ENCODE results near the gene FGF14. TPM values are rescaled to one million over a fixed set of nuclear protein-coding genes. Genes with fewer than 3 reads are reported as not detected.

Gene FGF14
- total RNA-seq, 1 donor from 2014 or later, result 0.23 TPM

DNA sequence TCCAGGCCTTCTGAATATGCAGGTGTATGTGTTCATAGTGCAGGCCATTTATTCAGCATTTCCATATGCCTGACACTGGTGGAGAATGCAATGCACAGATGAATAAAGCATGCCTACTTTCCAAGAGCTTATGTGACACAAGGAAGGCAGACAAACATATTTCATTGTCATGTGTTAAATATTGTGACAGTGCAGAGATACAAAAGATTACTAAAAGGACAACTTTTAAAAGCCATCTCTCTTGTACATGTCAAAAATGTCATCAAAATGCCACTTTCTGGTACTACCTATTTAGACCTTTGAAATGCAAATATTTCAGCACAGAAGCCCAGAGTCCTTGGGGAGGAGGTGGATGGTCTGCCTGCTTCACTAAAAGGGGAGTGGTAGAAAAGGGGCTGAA is 254.5 kb downstream of the FGF14 start:
- Histone ChIP-seq H2AFZ (ENCODE audit: low read depth, low read length) (no peak overlapping the region), H4K20me1 (ENCODE audit: insufficient read depth, low read length) (no peaks in the 10 kb centered on the region), H3K79me2 (ENCODE audit: insufficient read depth, low read length) (no peaks in the 10 kb centered on the region), H3K27ac (ENCODE audit: low read depth, low read length) (no peak overlapping the region), H3K9me3 (ENCODE audit: insufficient read depth, low read depth, low read length) (peaks cover 5% of the 10 kb centered on the region), H3K4me3 (ENCODE audit: insufficient read depth, low read depth, low read length) (no peak overlapping the region), H3K4me2 (ENCODE audit: low read length) (no peak overlapping the region), H3K9ac (ENCODE audit: low read length) (no peak overlapping the region), H3K27me3 (ENCODE audit: insufficient read depth, low read length) (no peaks in the 10 kb centered on the region), H3K36me3 (ENCODE audit: insufficient read depth, low read length) (no peaks in the 10 kb centered on the region), H3K4me1 (ENCODE audit: insufficient read depth, low read length) (no peaks in the 10 kb centered on the region)
- Mint-ChIP-seq H3K36me3 (ENCODE audit: low read depth, unreplicated experiment) (no peaks in the 10 kb centered on the region), H3K27me3 (ENCODE audit: low read depth, unreplicated experiment) (no peaks in the 10 kb centered on the region), H3K9me3 (ENCODE audit: unreplicated experiment) (no peaks in the 10 kb centered on the region), H3K27ac (ENCODE audit: unreplicated experiment) (no peak overlapping the region), H3K4me1 (ENCODE audit: low read depth, unreplicated experiment) (no peaks in the 10 kb centered on the region), H3K4me3 (ENCODE audit: unreplicated experiment) (no peak overlapping the region)
- no peak for FAIRE-seq
- no peak for TF ChIP-seq EZH2 (IDR thresholded peaks at IDR 0.05; ENCODE audit: insufficient read depth, low read length)
- TF ChIP-seq, protein P1, sequence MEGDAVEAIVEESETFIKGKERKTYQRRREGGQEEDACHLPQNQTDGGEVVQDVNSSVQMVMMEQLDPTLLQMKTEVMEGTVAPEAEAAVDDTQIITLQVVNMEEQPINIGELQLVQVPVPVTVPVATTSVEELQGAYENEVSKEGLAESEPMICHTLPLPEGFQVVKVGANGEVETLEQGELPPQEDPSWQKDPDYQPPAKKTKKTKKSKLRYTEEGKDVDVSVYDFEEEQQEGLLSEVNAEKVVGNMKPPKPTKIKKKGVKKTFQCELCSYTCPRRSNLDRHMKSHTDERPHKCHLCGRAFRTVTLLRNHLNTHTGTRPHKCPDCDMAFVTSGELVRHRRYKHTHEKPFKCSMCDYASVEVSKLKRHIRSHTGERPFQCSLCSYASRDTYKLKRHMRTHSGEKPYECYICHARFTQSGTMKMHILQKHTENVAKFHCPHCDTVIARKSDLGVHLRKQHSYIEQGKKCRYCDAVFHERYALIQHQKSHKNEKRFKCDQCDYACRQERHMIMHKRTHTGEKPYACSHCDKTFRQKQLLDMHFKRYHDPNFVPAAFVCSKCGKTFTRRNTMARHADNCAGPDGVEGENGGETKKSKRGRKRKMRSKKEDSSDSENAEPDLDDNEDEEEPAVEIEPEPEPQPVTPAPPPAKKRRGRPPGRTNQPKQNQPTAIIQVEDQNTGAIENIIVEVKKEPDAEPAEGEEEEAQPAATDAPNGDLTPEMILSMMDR (IDR thresholded peaks at IDR 0.05; ENCODE audit: insufficient read depth, low read depth, low read length), result no peak
- DNase-seq (ENCODE audit: low read depth), result no peak

DNA sequence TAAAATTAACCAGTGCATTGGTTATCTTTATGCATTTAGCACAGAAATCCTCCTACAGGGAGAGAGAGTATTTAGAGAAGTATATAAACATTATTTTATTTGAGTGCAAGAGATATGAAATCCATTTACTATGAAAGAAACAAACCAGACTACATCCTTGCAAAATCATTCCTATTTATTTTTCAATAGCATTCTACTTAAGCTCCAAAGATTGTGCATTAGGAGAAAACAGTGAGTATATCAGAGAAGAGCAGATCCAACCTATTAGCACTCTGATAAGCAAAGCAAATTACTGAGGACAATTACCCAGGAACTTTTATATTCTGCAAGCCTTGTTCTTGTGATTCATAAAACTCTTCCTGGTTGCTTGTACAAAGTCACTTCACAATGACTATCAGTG is 256.1 kb downstream of the FGF14 start:
- Mint-ChIP-seq H3K27ac (ENCODE audit: unreplicated experiment) (no peak overlapping the region), H3K9me3 (ENCODE audit: unreplicated experiment) (no peaks in the 10 kb centered on the region), H3K36me3 (ENCODE audit: low read depth, unreplicated experiment) (no peaks in the 10 kb centered on the region), H3K4me1 (ENCODE audit: low read depth, unreplicated experiment) (no peaks in the 10 kb centered on the region), H3K27me3 (ENCODE audit: low read depth, unreplicated experiment) (no peaks in the 10 kb centered on the region), H3K4me3 (ENCODE audit: unreplicated experiment) (no peak overlapping the region)
- H3K9ac ChIP-seq (ENCODE audit: low read length), result no peak overlapping the region
- H3K4me3 ChIP-seq (ENCODE audit: insufficient read depth, low read depth, low read length), result no peak overlapping the region
- H2AFZ ChIP-seq (ENCODE audit: low read depth, low read length), result no peak overlapping the region
- H3K4me1 ChIP-seq (ENCODE audit: insufficient read depth, low read length), result no peaks in the 10 kb centered on the region
- DNase-seq (ENCODE audit: low read depth), result no peak
- no peak for TF ChIP-seq EZH2 (IDR thresholded peaks at IDR 0.05; ENCODE audit: insufficient read depth, low read length)
- TF ChIP-seq, protein P1 (IDR thresholded peaks at IDR 0.05; ENCODE audit: insufficient read depth, low read depth, low read length), result no peak
- no peaks in the 10 kb centered on the region for H4K20me1 ChIP-seq (ENCODE audit: insufficient read depth, low read length)
- H3K4me2 ChIP-seq (ENCODE audit: low read length), result no peak overlapping the region
- no peaks in the 10 kb centered on the region for H3K9me3 ChIP-seq (ENCODE audit: insufficient read depth, low read depth, low read length)
- no peaks in the 10 kb centered on the region for H3K27me3 ChIP-seq (ENCODE audit: insufficient read depth, low read length)
- no peak overlapping the region for H3K27ac ChIP-seq (ENCODE audit: low read depth, low read length)
- no peaks in the 10 kb centered on the region for H3K79me2 ChIP-seq (ENCODE audit: insufficient read depth, low read length)
- no peak for FAIRE-seq
- H3K36me3 ChIP-seq (ENCODE audit: insufficient read depth, low read length), result no peaks in the 10 kb centered on the region

DNA sequence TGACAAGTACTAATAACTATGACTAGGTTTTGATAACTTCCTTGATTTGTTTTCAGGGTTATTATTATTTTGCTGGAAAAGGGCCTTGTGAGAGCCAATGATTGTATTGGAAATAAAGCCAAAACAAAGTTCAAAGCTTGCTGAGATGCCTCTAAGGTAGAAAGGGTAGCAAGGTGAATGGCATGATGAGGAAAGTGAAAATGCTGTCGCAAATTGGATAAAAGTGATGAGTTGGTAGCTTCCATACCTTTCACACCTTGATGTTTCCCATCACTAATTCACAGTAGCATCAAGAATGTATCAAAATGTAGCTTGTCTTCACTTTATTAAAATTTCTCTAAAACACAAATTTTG is 259.4 kb downstream of the FGF14 start:
- FAIRE-seq, result no peak
- no peak overlapping the region for H3K4me3 Mint-ChIP-seq (ENCODE audit: unreplicated experiment)

More for the DNA sequence above, 259.4 kb downstream of the FGF14 start:
- no peak for DNase-seq (ENCODE audit: low read depth)
- H3K9ac ChIP-seq (ENCODE audit: low read length), result no peak overlapping the region
- no peaks in the 10 kb centered on the region for H3K79me2 ChIP-seq (ENCODE audit: insufficient read depth, low read length)
- no peaks in the 10 kb centered on the region for H3K9me3 ChIP-seq (ENCODE audit: insufficient read depth, low read depth, low read length)
- no peak for TF ChIP-seq EZH2 (IDR thresholded peaks at IDR 0.05; ENCODE audit: insufficient read depth, low read length)
- TF ChIP-seq, protein P1 (IDR thresholded peaks at IDR 0.05; ENCODE audit: insufficient read depth, low read depth, low read length), result no peak
- Mint-ChIP-seq H3K9me3 (ENCODE audit: unreplicated experiment) (no peaks in the 10 kb centered on the region), H3K4me1 (ENCODE audit: low read depth, unreplicated experiment) (no peaks in the 10 kb centered on the region), H3K27me3 (ENCODE audit: low read depth, unreplicated experiment) (no peaks in the 10 kb centered on the region), H3K27ac (ENCODE audit: unreplicated experiment) (no peak overlapping the region), H3K36me3 (ENCODE audit: low read depth, unreplicated experiment) (no peaks in the 10 kb centered on the region)
- H4K20me1 ChIP-seq (ENCODE audit: insufficient read depth, low read length), result no peaks in the 10 kb centered on the region
- no peak overlapping the region for H2AFZ ChIP-seq (ENCODE audit: low read depth, low read length)
- H3K36me3 ChIP-seq (ENCODE audit: insufficient read depth, low read length), result no peaks in the 10 kb centered on the region
- H3K4me1 ChIP-seq (ENCODE audit: insufficient read depth, low read length), result no peaks in the 10 kb centered on the region
- H3K27ac ChIP-seq (ENCODE audit: low read depth, low read length), result no peak overlapping the region
- no peak overlapping the region for H3K4me3 ChIP-seq (ENCODE audit: insufficient read depth, low read depth, low read length)
- no peak overlapping the region for H3K4me2 ChIP-seq (ENCODE audit: low read length)
- H3K27me3 ChIP-seq (ENCODE audit: insufficient read depth, low read length), result no peaks in the 10 kb centered on the region

Measured in astrocyte (in vitro differentiated cells and primary cell).